HG02642 (cell line): Measurements from ENCODE around the gene PMEPA1.
A peak's percentile ranks its signal among the peaks of the same experiment; 100 is the strongest.

Source experiments
- ATAC-seq: cut with Tn5 transposase; IDR thresholded peaks from one replicate; pipeline ENCODE4 v1.9.1; 2021; ENCODE audit warnings: mild to moderate bottlenecking; ENCODE audit not compliant: unreplicated experiment, poor library complexity

The PMEPA1 gene

GRCh38 chr20:57680934-57681914 lies 28.6 kb downstream of the PMEPA1 start:
- peak; percentile 38 for ATAC-seq

GRCh38 chr20:57680131-57680716 lies 29.6 kb downstream of the PMEPA1 start:
- peak; percentile 61 for ATAC-seq

- ATAC-seq, result no peak
Measured at GRCh38 chr20:57679113-57679512, 30.7 kb downstream of the PMEPA1 start.

GRCh38 chr20:57678340-57678739 lies 31.5 kb downstream of the PMEPA1 start:
- no peak for ATAC-seq

- no peak for ATAC-seq
Measured at GRCh38 chr20:57677584-57677982, 32.2 kb downstream of the PMEPA1 start.

- no peak for ATAC-seq
Measured at GRCh38 chr20:57676589-57677583, 32.9 kb downstream of the PMEPA1 start.

GRCh38 chr20:57675773-57676172 lies 34.0 kb downstream of the PMEPA1 start:
- no peak for ATAC-seq

GRCh38 chr20:57672953-57673575 lies 36.8 kb downstream of the PMEPA1 start:
- no peak for ATAC-seq

GRCh38 chr20:57672164-57672563 lies 37.7 kb downstream of the PMEPA1 start:
- ATAC-seq, result no peak

GRCh38 chr20:57671662-57672061 lies 38.2 kb downstream of the PMEPA1 start:
- no peak for ATAC-seq

- no peak for ATAC-seq
Measured at GRCh38 chr20:57671072-57671391, 38.8 kb downstream of the PMEPA1 start.

- ATAC-seq, result no peak
Measured at GRCh38 chr20:57670288-57671071, 39.3 kb downstream of the PMEPA1 start.

GRCh38 chr20:57669632-57670031 lies 40.2 kb downstream of the PMEPA1 start:
- no peak for ATAC-seq

- ATAC-seq, result no peak
Measured at GRCh38 chr20:57667924-57668782, 41.7 kb downstream of the PMEPA1 start.

GRCh38 chr20:57667388-57667787 lies 42.4 kb downstream of the PMEPA1 start:
- no peak for ATAC-seq

- no peak for ATAC-seq
Measured at GRCh38 chr20:57666834-57667157, 43.0 kb downstream of the PMEPA1 start.

- no peak for ATAC-seq
Measured at GRCh38 chr20:57666106-57666833, 43.5 kb downstream of the PMEPA1 start.

- ATAC-seq, result no peak
Measured at GRCh38 chr20:57665589-57665971, 44.2 kb downstream of the PMEPA1 start.
